CD4-positive, alpha-beta T cell treated with Interleukin-1 beta for 1 hour (primary cell): ENCODE data around the gene MAJIN.
"Not testable (repeated sequence)": the region's sequence is repeated elsewhere in the genome, so short reads cannot be mapped to it uniquely, and the experiment has no call there.

Experiments used
- DNase-seq, 2 donors: peaks; one replicate each; pipeline ENCODE4 v3.0.0-alpha.2; 2020 to 2022

MAJIN gene, protein sequence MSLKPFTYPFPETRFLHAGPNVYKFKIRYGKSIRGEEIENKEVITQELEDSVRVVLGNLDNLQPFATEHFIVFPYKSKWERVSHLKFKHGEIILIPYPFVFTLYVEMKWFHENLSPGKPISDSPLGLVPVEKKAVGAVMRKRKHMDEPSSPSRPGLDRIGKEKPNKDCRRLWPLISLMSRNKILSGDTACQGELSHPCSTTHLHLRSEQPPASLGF

DNA sequence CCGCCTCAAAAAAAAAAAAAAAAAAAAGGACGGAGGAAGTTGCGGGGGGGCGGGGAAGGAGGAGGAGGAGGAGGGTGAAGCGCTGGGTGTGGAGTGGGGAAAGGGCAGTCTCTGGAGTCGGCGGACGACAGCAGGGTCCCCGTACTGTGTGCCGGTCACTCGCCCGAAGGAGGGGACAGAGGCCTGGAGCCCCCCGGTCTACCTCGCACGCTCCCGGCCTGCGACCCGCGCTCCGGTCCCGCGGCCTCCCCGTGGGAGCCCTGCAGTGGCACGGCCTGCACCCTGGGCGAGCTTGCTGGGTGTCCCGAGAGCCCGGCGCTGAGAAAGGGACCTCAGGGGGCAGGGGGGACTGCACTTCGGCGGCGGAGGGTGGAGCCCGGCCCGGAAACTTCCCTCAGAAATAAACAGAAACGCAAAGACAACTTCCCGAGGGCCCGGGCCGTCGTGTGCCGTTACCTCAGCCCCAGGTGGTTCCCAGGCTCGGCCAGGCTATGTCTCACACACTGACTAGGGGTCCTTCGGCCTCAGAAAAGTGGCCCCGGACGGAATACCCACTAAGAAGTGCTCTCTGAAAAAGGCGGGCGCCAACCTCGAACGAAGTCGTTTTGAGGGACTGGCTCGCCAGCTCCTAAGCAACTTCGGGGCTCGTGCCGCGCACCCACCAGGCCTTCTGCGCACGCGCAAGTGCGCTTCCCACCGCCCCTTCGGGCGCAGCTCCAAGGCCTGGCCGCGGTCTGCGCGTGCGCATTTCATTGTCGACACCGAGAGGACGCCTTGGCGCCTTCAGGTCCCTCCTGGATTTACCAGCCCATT, at the start of gene MAJIN:
TSS of gene MAJIN (minus strand) at position 688 of the 813 bp plus-strand sequence. CDS start 12,703 bp downstream, outside the sequence.
- peak; percentile 91 to 92 for DNase-seq

DNA sequence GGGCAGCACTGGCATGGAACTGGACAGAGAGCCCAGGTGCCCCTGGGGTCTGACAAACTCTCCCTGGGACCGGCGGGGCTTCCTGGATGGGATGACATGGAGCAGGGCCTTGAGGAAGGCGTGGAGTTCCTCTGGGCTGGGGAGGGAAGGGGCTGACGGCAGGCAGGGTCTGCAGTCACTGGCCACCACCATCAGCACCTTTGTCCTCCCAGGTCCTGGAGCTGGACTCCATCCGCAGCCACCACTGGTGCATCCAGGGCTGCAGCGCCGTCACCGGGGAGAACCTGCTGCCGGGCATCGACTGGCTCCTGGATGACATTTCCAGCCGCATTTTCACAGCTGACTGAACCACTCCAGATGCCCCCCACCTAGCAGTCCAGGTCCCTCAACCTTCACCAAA, 49.6 kb upstream of the MAJIN start:
- DNase-seq, result no peak

DNA sequence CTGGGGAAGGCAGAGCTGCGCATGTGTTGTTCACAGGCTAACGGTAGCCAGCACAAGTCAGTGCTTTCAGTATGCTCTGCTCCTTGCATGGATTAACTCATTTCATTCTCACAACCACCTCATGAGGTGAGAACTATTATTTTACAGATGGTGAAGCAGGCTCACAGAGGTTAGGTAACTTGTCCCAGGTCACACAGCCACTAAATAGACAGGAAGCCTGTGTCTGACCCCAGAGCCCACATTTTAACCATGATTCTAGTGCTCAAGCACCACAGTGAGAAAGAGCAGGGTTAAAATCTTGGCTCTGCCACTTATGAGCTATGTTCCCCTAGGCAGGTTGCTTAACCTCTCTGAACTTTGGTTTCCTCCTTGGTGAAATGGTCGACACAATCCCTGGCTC, 49.1 kb upstream of the MAJIN start:
- DNase-seq, result no peak

DNA sequence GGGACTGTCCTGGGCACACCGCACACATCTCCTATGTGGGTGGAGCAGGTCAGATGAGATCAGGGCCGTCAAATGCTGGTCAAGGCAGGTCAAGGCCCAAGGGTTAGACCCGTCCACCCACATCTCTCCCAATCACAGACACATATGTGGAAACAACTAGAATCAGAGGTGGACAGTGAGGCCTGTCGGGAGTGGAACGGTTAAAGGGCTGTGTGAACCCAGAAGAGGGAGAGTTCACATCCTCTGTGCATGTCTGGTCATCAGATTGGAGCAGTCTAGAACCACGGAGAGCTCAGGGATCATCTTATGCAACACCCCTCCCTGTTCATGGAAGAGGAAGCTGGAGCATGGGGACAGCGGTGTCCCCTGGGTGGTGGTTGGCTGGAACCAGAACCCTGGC, 47.9 kb upstream of the MAJIN start:
- no peak for DNase-seq

DNA sequence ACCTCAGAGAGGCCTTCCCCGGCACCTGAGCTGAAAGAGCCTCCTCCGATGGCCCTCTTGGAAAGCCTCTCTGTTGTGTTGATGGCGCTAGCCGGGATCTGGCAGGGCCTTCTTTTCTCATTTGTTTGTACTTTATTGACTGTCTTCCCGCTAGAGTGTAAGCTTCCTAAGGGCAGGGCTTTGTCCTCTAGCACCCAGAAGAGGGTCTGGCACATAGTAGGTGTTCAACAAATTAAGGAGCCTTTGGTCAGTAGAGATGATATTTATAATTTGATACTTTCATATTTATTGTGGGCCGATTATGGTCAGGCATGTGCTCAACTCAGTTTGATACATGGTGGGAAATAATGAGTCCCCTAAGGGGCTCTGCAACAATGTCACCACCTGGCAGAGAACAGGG, 46.0 kb upstream of the MAJIN start:
- no peak for DNase-seq

DNA sequence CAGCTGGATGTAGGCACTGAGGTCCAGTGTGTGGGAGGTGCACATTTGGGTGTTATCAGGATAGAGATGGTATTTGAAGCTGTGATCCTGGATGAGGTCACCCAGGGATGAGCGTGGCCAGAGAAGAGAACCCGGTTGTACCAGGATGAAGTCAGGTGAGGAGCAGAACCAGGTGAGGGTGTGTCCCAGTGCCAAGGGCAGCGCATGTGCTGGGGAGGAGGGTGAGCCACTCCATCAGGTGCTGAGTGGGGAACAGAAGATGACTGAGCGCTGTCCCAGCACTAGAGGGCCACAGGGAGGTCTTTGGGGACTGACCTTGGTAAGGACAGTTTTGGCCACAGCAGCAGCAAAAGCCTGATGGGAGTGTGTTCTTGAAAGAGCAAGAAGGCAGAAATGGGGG, 44.8 kb upstream of the MAJIN start:
- no peak for DNase-seq

DNA sequence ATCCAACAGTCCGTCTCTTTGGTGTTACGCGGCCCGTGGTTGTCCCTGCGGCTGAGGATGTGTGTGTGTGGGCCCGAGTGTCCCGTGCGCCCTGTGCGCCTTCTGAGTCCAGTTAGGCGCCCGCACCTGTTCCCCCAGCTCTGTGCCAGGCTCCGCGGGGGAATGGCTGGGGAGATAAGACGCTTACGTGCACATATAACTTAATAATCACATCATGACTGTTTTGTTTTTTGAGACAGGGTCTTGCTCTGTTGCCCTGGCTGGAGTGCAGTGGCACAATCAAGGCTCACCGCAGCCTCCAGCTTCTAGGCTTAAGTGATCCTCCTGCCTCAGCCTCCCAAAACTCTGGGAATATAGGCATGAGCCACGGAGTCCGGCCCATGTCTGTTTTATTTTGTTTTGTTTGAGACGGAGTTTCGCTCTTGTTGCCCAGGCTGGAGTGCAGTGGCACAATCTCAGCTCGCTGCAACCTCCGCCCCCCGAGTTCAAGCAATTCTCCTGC, 42.9 kb upstream of the MAJIN start:
- DNase-seq, result no peak

DNA sequence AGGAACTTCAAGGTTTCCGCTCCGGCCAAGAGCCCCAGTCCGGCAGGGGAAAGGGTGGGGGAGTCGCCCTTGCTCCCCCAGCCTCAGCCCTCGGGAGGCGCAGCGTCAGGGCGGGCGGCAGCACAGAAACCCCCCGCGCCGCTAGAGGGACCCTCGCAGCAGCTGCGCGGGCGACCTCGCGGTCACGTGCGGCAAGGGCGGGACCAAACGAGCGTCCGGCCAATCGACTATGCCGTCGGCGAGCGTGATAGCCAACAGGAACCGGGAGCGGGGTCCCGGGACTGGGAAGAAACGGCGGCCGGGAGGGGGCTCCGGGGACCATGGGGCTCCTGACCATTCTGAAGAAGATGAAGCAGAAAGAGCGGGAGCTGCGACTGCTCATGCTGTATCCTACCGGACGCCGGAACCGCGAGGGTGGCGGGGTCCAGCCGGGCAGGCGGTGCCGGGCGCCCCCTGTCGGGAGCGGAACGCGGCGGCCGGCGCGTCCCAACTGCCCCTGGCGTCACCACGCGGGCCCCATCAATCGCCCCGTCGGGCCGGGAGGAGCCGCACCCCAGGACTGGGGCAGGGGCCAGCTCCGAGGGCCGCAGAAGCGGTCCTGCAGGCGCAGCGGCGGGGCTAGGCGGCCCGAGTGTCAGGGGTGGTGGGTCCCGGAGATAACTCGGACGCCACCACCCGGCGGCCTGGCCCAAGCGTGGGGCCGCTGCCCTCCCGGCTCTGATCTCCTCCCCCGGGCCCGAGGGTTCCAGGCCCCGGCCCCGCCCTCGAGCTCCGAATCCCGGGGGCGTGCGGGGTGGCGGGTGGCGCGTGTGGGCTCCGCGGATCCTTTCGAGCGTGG, 42.2 kb upstream of the MAJIN start, which contains the start of gene ARL2:
TSS of gene ARL2 (plus strand) at position 273 of the 838 bp plus-strand sequence. CDS start at position 321, 48 bp downstream.
- DNase-seq, result peak; percentile 88 to 91

DNA sequence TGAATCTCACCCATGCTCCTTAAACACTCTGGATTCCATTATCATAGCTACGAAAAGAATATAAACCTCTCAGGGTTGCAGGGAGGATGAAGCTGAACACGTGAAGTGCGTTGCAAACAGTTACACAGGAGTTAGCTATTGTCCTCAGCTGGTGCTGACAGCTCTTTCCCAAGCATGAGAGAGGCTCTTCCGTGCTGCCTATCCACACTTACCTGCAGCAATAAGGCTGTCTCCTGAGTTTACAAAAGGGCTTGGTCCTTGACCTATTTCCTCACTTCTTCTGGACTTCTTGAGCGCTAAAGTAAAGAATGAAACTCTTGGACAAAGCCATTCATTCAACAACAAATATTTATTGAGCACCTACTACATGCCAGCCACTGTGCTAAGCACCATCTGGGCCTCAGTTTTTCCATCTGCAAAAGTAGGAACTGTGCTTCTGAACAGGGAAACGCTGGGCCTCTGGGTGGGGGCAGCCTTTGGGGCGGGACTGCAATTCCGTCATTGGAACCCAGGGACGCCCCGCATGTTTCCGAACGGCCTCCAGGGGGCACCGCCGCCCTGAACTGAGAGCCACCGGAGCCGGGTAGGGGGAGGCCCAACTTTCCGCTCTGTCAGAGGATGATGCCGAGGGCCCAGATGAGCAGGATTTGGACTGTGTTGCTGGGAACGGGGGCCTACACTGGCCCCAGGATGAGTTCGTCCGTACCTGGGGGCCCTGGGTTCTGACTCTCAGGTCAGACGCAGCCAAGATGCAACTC, 41.4 kb upstream of the MAJIN start:
- peak; percentile 91 to 92 for DNase-seq

DNA sequence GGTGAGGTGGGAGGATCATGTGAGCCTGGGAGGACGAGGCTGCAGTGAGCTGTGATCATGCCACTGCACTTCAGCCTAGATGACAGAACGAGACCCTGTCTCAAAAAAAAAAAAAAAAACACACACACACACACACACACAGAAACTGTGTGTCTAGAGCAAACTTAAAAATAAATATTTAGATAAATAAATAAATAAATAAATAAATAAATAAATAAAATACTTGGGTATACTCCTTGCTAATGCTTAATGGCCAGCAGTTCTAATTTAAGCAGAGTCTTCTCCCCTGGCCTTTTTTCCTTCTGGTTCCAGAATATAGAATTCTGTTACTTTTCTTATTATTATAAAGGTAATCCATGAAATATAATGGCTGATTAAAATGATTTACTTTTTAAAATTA, 37.0 kb upstream of the MAJIN start:
- no peak for DNase-seq

DNA sequence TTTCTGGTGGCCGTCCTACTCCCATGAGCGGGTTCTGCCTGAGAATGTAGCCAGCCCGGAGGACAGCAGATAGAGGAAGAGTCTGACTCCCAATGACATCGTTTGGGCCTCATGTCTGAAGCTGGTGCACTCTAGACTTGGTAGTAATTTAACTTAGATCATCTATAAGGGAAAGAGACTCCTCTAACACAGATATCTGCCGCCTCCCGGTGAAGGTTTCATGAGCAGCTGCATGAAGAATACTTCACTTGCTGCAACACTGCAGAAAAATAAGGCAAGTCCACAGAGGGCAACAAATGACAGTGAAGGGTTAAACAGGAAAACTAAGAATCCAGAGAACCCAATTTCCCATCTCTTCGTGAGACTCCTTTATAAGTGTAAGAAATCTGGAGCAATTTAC, 36.1 kb upstream of the MAJIN start:
- no peak for DNase-seq

DNA sequence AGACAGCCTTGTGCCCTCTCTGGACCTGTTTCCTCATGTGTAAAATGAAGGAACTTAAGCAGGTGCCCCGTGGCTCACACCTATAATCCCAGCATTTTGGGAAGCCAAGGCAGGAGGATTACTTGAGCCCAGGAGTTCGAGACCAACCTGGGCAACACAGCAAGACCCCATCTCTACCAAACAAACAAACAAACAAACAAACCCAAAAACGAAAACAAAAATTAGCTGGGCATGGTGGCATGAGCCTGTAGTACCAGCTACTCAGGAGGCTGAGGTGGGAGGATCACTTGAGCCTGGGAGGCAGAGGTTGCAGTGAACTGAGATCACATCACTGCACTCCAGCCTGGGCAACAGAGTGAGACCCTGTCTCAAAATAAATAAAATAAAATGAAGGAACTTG, 32.1 kb upstream of the MAJIN start:
- DNase-seq, result not testable (repeated sequence)

DNA sequence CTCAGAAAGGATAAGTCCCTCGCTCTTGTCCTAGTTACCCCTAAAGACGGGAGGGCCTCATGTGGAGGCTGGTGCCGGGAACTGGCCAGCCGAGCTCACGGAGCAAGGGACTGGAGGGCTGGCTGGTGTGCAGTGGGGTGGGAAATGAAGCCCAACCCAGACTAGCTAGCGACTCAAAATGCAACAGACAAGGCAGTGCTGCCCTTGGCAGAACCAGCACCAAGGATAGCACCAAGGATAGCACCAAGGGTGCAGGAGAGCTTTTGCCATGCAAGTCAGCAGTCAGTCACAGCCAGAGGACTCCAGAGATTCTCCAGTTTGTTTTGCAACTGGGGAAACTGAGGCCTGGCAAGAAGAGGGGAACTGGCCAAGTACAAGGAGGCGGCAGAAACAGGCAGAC, 31.4 kb upstream of the MAJIN start:
- DNase-seq, result no peak

DNA sequence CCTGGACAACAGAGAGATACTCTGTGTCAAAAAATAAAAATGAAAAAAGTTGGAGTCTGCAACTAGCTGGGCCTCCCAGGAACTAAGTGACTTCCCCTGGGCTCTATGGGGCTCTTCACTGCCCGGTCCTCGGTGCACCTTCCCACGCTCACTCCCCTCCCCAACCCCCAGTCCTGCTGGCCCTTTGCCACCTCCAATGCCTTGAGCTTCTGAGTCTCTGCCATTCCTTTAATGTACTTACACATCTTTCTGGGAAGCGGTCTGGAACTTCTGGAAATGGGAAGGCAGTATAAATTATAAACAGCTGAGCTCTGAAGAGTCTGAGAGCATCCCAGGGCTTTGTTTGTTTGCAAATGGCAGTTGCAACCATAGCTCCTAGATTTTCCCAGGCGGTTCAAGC, 30.8 kb upstream of the MAJIN start:
- no peak for DNase-seq

DNA sequence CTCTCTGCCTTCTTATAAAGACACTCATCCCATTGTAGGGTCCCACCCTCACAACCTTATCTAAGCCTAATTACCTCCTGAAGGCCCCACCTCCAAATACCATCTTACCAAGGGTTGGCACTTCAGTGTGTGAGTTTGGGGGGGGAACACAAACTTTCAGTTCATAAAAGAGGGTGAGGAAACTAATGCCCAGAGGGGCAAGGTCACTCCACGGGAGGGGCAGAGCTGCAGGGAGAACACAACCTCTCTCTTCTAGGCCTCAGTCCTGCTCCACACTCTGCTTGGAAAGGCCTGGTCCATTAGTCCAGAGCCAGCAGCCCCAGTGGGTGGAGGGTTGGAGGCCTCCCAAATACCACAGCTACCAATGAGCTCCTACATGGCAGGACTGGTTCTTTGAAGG, 27.6 kb upstream of the MAJIN start:
- no peak for DNase-seq

DNA sequence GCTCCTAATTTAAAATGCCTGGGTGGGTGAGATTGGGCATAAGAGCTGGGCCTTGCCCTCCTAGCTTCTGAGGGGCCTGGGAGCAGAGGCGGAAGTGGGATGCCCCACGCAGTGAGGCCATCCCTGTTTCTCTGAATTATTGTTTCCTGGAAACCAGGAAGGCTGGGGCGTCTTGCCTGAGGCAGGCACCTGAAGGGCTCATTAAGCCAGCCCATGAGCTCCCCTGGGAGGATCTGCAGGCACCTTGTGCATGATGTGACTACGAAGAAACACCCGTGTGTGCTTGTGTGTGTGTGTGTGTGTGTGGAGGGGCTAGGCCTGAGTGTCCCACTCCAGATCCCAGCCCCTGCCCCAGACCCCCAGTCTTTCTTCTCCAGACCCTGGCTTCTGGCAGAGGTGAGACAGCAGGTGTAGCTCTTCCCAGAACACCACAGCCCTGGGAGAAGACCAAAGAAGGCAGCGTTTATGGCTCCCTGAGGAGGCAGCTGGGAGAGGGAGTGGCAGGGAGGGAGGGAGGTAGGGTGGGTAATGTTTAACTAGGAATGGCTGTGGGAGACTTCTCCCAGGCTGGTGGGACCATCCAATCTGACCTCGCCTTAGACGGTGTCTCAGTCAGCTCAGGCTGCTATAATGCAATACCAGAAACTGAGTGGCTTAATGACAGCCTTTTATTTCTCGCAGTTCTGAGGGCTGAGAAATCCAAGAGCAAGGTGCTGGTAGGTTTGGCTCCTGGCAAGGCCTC, 27.0 kb upstream of the MAJIN start:
- DNase-seq, result no peak

DNA sequence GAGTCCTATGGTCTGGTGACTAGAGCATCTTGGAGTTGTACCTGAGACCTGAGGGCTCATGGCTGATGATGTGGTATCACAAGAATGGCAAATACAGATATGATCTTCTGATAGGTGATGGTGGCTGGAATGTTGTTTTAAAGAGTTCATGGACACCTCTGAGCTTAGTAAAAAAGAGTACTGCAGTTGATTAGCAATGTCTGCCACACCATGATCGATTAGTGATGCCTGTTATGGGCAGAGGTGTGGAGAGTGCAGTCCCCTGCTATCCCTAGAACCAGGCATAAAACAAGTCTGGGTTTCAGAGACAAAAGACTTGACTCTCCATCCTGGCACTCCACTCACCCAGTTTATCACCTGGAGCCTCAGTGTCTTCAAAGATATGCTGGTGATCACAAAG, 26.2 kb upstream of the MAJIN start:
- no peak for DNase-seq

DNA sequence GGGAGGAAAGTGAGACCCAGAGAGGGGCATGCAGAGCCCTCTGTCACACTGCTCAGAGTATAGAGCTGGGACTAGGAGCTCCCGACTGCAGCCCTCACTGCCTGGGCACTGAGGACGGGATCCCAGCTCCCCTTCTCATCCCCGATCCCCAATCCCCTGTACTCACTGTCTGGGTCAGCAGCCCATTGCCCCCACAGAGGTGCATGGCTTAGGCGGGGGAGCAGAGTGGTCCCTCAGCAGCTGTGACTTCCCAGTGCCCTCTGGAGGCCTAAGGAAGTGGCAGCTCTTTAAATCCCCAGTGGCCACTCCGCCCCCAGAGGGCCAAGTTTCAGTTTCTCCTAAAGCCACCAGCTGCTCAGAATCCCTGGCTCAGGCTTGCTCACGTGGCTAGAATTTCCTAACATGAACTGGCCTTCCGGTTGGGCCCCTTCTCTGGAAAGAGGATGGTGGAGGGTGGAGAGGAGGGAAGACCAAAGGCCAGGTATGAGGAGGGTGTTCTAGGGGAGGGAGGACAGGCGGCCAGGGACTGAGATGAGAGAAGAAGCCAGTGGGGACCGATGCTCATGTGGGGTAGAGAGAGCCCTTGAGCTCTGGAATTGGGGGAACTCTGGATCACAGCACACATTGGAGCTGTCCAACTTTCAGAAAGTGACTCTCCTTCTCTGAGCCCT, 24.9 kb upstream of the MAJIN start, which contains the start of gene BATF2:
TSS of gene BATF2 (minus strand) at position 262 of the 671 bp plus-strand sequence. CDS start at position 205, 57 bp downstream.
- peak in 1 of 2 donors; percentile 52 for DNase-seq

DNA sequence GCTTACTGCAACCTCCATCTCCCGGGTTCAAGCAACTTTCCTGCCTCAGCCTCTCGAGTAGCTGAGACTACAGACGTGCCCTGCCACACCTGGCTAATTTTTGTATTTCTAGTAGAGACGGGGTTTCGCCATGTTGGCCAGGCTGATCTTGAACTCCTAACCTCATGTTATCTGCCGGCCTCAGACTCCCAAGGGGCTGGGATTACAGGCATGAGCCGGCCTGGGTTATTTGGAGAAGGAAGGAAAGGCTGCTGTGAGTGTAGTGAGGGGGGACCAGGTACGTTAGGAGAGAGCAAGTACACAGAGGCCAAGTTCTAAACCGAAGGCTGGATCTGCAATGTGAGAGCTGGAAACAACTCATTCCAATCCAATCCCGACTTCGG, 24.4 kb upstream of the MAJIN start:
- no peak for DNase-seq

DNA sequence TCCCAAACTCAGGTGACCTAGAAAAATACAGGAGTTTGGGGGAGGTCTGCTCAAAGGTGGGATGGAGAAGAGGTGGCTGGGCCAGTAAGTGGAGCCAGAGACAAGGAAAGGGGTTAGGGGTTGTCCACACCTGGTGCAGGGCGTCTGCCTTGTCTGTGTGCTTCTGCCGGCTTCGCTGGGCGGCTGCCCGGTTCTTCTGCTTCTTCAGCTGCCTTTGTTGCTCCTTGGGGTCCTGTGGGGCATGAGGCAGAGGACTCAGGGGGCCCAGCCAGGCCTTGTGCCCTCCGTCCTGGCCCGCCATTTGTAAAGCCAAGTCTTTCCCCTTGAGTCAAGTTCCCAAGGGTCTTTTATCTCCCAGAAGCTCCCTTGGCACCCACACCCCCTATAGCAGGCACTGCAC, 22.4 kb upstream of the MAJIN start:
- no peak for DNase-seq
